IMR-90 (cell line): ENCODE data around the gene EML6. TPM values are rescaled to one million over a fixed set of nuclear protein-coding genes. Genes with fewer than 3 reads are reported as not detected.

Source experiments
- ATAC-seq: fragments of 200-7000 bp; cut with Tn5 transposase; 2 replicates; pipeline ENCODE4 v1.9.1; 2020; ENCODE audit warnings: low read depth, mild to moderate bottlenecking, moderate library complexity
- BruUV-seq: library from RNA; stranded (reverse); fragments of 400-500 nt; replicated peaks from 2 replicates; lab custom pipeline; 2021; lab: Mats Ljungman, UMichigan
- CTCF ChIA-PET: fragments of 300-600 bp; formaldehyde crosslinking; extraction: SDS; loops from one replicate; lab custom pipeline; 2021; ENCODE audit warnings: antibody characterized with exemption; lab: Yijun Ruan, JAX
- POLR2A ChIA-PET: fragments of 300-600 bp; sonication (Branson Sonifier 250); formaldehyde crosslinking; loops from one replicate; lab custom pipeline; 2022; ENCODE audit warnings: antibody characterized with exemption; ENCODE audit not compliant: unreplicated experiment; lab: Charles Lee
- DNase-seq: peaks from one replicate; pipeline ENCODE4 v3.0.0; 2013
- H2AFZ ChIP-seq: replicated peaks from 2 replicates; pipeline ENCODE3; 2013; ENCODE audit warnings: low read length, mild to moderate bottlenecking; ENCODE audit not compliant: poor library complexity
- H2AK5ac ChIP-seq: 2 replicates; pipeline ENCODE4 v1.6.1; 2013; ENCODE audit warnings: low read depth, low read length, inconsistent platforms
- H2AK9ac ChIP-seq: replicated peaks from 2 replicates; pipeline ENCODE3; 2013; ENCODE audit warnings: mild to moderate bottlenecking, low read depth, low read length, moderate library complexity; ENCODE audit not compliant: poor library complexity
- H2BK120ac ChIP-seq: 2 replicates; pipeline ENCODE4 v1.6.1; 2013; ENCODE audit warnings: low read depth, low read length, inconsistent platforms
- H2BK15ac ChIP-seq: 3 replicates; pipeline ENCODE4 v1.6.1; 2013; ENCODE audit warnings: low read depth, low read length, inconsistent platforms
- H2BK20ac ChIP-seq: 2 replicates; pipeline ENCODE4 v1.6.1; 2013; ENCODE audit warnings: low read depth, mild to moderate bottlenecking, inconsistent platforms, low read length, moderate library complexity
- H2BK5ac ChIP-seq: 2 replicates; pipeline ENCODE4 v1.6.1; 2013; ENCODE audit warnings: mild to moderate bottlenecking, low read depth, low read length, inconsistent platforms; ENCODE audit not compliant: poor library complexity, severe bottlenecking
- H3K14ac ChIP-seq: replicated peaks from 2 replicates; pipeline ENCODE4 v1.6.1; 2013; ENCODE audit warnings: low read depth, low read length, inconsistent platforms
- H3K18ac ChIP-seq: 2 replicates; pipeline ENCODE4 v1.6.1; 2013; ENCODE audit warnings: low read depth, low read length, control low read depth
- H3K23ac ChIP-seq: 2 replicates; pipeline ENCODE4 v1.6.1; 2013; ENCODE audit warnings: low read depth, low read length, inconsistent platforms
- H3K27ac ChIP-seq: 2 replicates; pipeline ENCODE4 v1.5.1; 2013; ENCODE audit warnings: mild to moderate bottlenecking, control low read depth, low read length; ENCODE audit not compliant: insufficient read depth
- H3K27me3 ChIP-seq: 2 replicates; pipeline ENCODE4 v1.6.1; 2013; ENCODE audit warnings: low read length; ENCODE audit not compliant: control insufficient read depth, insufficient read depth
- H3K36me3 ChIP-seq: 2 replicates; pipeline ENCODE4 v1.6.1; 2013; ENCODE audit warnings: low read length, mixed read lengths; ENCODE audit not compliant: control insufficient read depth, insufficient read depth
- H3K4ac ChIP-seq: 2 replicates; pipeline ENCODE4 v1.6.1; 2013; ENCODE audit warnings: low read depth, low read length, inconsistent platforms
- H3K4me1 ChIP-seq: 2 replicates; pipeline ENCODE4 v1.6.1; 2013; ENCODE audit warnings: low read length, mixed read lengths; ENCODE audit not compliant: control insufficient read depth, insufficient read depth
- H3K4me2 ChIP-seq: 2 replicates; pipeline ENCODE4 v1.6.1; 2013; ENCODE audit warnings: low read depth, mild to moderate bottlenecking, control low read depth, low read length, moderate library complexity
- H3K4me3 ChIP-seq: 2 replicates; pipeline ENCODE4 v1.5.1; 2013; ENCODE audit warnings: low read depth, mild to moderate bottlenecking, control low read depth, low read length, moderate library complexity; ENCODE audit not compliant: insufficient read depth
- H3K56ac ChIP-seq: 2 replicates; pipeline ENCODE4 v1.6.1; 2013; ENCODE audit warnings: low read length, inconsistent platforms; ENCODE audit not compliant: insufficient read depth; ENCODE audit errors: extremely low read depth
- H3K79me1 ChIP-seq, 2 experiments: 2 replicates each; pipeline ENCODE4 v1.6.1; 2013; ENCODE audit warnings: low read length in 2 of 2, inconsistent platforms in 1 of 2, low read depth in 1 of 2
- H3K9ac ChIP-seq: 2 replicates; pipeline ENCODE4 v1.6.1; 2013; ENCODE audit warnings: low read depth, low read length, control low read depth
- H3K9me1 ChIP-seq: 2 replicates; pipeline ENCODE4 v1.6.1; 2013; ENCODE audit warnings: low read length, inconsistent platforms; ENCODE audit not compliant: insufficient read depth
- H3K9me3 ChIP-seq: 2 replicates; pipeline ENCODE4 v1.6.1; 2013; ENCODE audit warnings: low read length; ENCODE audit not compliant: control insufficient read depth, insufficient read depth
- H4K20me1 ChIP-seq: 2 replicates; pipeline ENCODE4 v1.6.1; 2013; ENCODE audit warnings: low read length, inconsistent platforms; ENCODE audit not compliant: insufficient read depth
- H4K5ac ChIP-seq: 2 replicates; pipeline ENCODE4 v1.6.1; 2013; ENCODE audit warnings: mild to moderate bottlenecking, low read depth, low read length, control low read depth
- H4K8ac ChIP-seq, 2 experiments: 2 replicates each; pipeline ENCODE4 v1.6.1; 2013; ENCODE audit warnings: low read depth in 2 of 2, low read length in 2 of 2, control low read depth in 1 of 2, inconsistent platforms in 1 of 2
- H4K91ac ChIP-seq: 2 replicates; pipeline ENCODE4 v1.6.1; 2013; ENCODE audit warnings: low read depth, low read length, inconsistent platforms; ENCODE audit not compliant: insufficient read depth
- RFX5 ChIP-seq: IDR thresholded peaks from 2 replicates; pipeline ENCODE4 v1.8.0; 2012; ENCODE audit warnings: low read depth, mild to moderate bottlenecking, low read length, moderate library complexity
- WGBS, 2 experiments: methylation state at CpG; one replicate each; pipeline versions ENCODE4 v1.1.5 to v1.1.7; 2013; ENCODE audit warnings: missing lambda C conversion rate in 2 of 2; ENCODE audit not compliant: insufficient read length in 1 of 2; ENCODE audit errors: extremely low coverage in 2 of 2; 5-methylcytosine and 5-hydroxymethylcytosine counted together
- dilution Hi-C: fragments of 300-500 bp; cut with HindIII; formaldehyde crosslinking; loops from one replicate; pipeline ENCODE4 v1.14.3; 2018; ENCODE audit warnings: low sequenced_read_pairs; ENCODE audit not compliant: unreplicated experiment
- in situ Hi-C: fragments of 300-500 bp; cut with MboI; formaldehyde crosslinking; loops from 3 replicates; pipeline ENCODE4 v1.14.3; 2019; ENCODE audit warnings: low sequenced_read_pairs, inconsistent platforms, mixed read lengths
- intact Hi-C: fragments of 100-400 bp; cut with micrococcal nuclease; formaldehyde crosslinking; loops from 2 replicates; pipeline ENCODE4 v1.10.0; 2022
- polyA plus RNA-seq, 3 experiments: library from polyadenylated mRNA; depleted of rRNA; stranded (reverse); fragments of >200 nt; gene quantifications; 2 replicates each; pipeline ENCODE4 v1.2.3, GENCODE V29; 2012; ENCODE audit warnings: low replicate concordance in 1 of 3
- total RNA-seq: library from RNA; depleted of rRNA; stranded (reverse); fragments of >200 nt; gene quantifications from 2 replicates; pipeline ENCODE4 v1.2.3, GENCODE V29; 2012

EML6 gene
- total and polyA plus RNA-seq, 2 of the 4 experiments (the other 2 are of a cell fraction), result 0.18 to 0.19 TPM

GRCh38 chr2:54957321-54957999 lies 234.0 kb downstream of the EML6 start:
- Histone ChIP-seq H3K23ac (no peak overlapping the region), H4K20me1 (no peaks in the 10 kb centered on the region), H3K9me3 (no peaks in the 10 kb centered on the region), H3K27ac (no peak overlapping the region), H3K18ac (no peak overlapping the region), H2AK5ac (0 out of 2 replicates have a peak overlapping the region, but pooled peaks have one; percentile 9), H2AK9ac (no peak overlapping the region), H3K4me1 (peaks cover 2% of the 10 kb centered on the region), H2BK120ac (no peak overlapping the region), H2BK20ac (no peak overlapping the region), H3K27me3 (no peaks in the 10 kb centered on the region), H3K4me2 (no peak overlapping the region), H4K5ac (no peak overlapping the region), H3K9me1 (peaks cover 9% of the 10 kb centered on the region), H3K9ac (no peak overlapping the region), H4K8ac (no peak overlapping the region), H3K14ac (no peak overlapping the region), H4K91ac (no peak overlapping the region), H3K36me3 (no peaks in the 10 kb centered on the region), H2BK15ac (no peak overlapping the region), H3K79me1 (peaks cover 0 to 4% of the 10 kb centered on the region in 2 experiments; a peak in 1 of 4 replicates), H3K56ac (no peak overlapping the region), H2BK5ac (no peak overlapping the region), H3K4ac (no peak overlapping the region), H2AFZ (no peak overlapping the region), H3K4me3 (no peak overlapping the region)
- intact Hi-C loops, result loop anchor here (1.0 kb wide), 1 partner anchor 59 kb away; no protein-coding TSS in a partner anchor
- no TSS peak for BruUV-seq
- TF ChIP-seq RFX5, result no peak
- dilution Hi-C loops, result no loop called here
- ChIA-PET CTCF (no interaction called here), POLR2A (no interaction called here)
- in situ Hi-C loops, result no loop called here
- DNase-seq (no peak), ATAC-seq (no peak)
- 90% methylated on average over 12 of the region's 18 CpGs; no CpG with 5 or more reads in 1 of the 2 experiments for WGBS, 2 experiments
